NB4 (cell line): ENCODE data around the gene NCAPG.

ENCODE experiments used
- DNase-seq: peaks from one replicate; pipeline ENCODE4 v3.0.0; 2010; ENCODE audit warnings: low read depth
- H3K4me3 ChIP-seq: one replicate; pipeline ENCODE4 v1.5.1; 2011; ENCODE audit warnings: mild to moderate bottlenecking, low read depth, low read length, moderate library complexity
- CTCF ChIP-seq: IDR thresholded peaks from one replicate; pipeline ENCODE4 v1.5.1; 2012; ENCODE audit warnings: low read depth, low read length
- MAX ChIP-seq: IDR thresholded peaks from 2 replicates; pipeline ENCODE4 v1.6.1; 2011; ENCODE audit warnings: low read depth, low read length
- MYC ChIP-seq: IDR thresholded peaks from 2 replicates; pipeline ENCODE4 v1.6.1; 2011; ENCODE audit warnings: low read depth, low read length
- POLR2A ChIP-seq: IDR thresholded peaks from 2 replicates; pipeline ENCODE4 v1.6.1; 2011; ENCODE audit warnings: mild to moderate bottlenecking; ENCODE audit not compliant: insufficient read length; ENCODE audit errors: extremely low read depth

Gene NCAPG

GRCh38 chr4:17807446-17807845 is 3.3 kb upstream of the NCAPG start:
- no peak for DNase-seq
- peak overlapping the region; percentile 87 for H3K4me3 ChIP-seq
- TF ChIP-seq MYC, result no peak
- no peak for TF ChIP-seq POLR2A
- no peak for TF ChIP-seq MAX
- TF ChIP-seq CTCF, result no peak

GRCh38 chr4:17809667-17810066 is 1.1 kb upstream of the NCAPG start:
- DNase-seq, result peak; percentile 33
- H3K4me3 ChIP-seq, result peak overlapping the region; percentile 87
- no peak for TF ChIP-seq MYC
- no peak for TF ChIP-seq MAX
- no peak for TF ChIP-seq CTCF
- no peak for TF ChIP-seq POLR2A

GRCh38 chr4:17811078-17811603 is 362 bp downstream of the NCAPG start:
- no peak for DNase-seq
- TF ChIP-seq MYC, result no peak

GRCh38 chr4:17812125-17812524 is 1.3 kb downstream of the NCAPG start:
- peak; percentile 45 for DNase-seq
- TF ChIP-seq MAX, result no peak
- H3K4me3 ChIP-seq, result peak overlapping the region; percentile 87

More at GRCh38 chr4:17811078-17811603, 362 bp downstream of the NCAPG start:
- peak overlapping the region; percentile 87 for H3K4me3 ChIP-seq

- peak overlapping the region; percentile 87 for H3K4me3 ChIP-seq
- TF ChIP-seq CTCF (no peak), MAX (no peak), POLR2A (no peak), MYC (no peak)
- DNase-seq, result no peak
Observed at GRCh38 chr4:17812801-17813200, 2.0 kb downstream of the NCAPG start.

- DNase-seq, result peak; percentile 62
Observed at GRCh38 chr4:17814140-17814539, 3.4 kb downstream of the NCAPG start.

More at GRCh38 chr4:17814140-17814539, 3.4 kb downstream of the NCAPG start:
- no peak for TF ChIP-seq CTCF
- TF ChIP-seq MYC, result no peak
- no peak for TF ChIP-seq POLR2A
- TF ChIP-seq MAX, result no peak
- peak overlapping the region; percentile 87 for H3K4me3 ChIP-seq
